Colonic mucosa (tissue), 4 donors: ENCODE measurements around the gene EDC3. TPM values are rescaled to one million over a fixed set of nuclear protein-coding genes. Genes with fewer than 3 reads are reported as not detected.

ENCODE experiments used
- DNase-seq: peaks from one replicate; pipeline ENCODE4 v3.0.0-alpha.2; 2020
- H3K27ac ChIP-seq: fragments of 200-600 bp; one replicate; pipeline ENCODE4 v1.8.0; 2021
- H3K27me3 ChIP-seq: fragments of 200-600 bp; one replicate; pipeline ENCODE4 v1.8.0; 2021
- H3K36me3 ChIP-seq: fragments of 200-600 bp; one replicate; pipeline ENCODE4 v1.8.0; 2021
- H3K4me1 ChIP-seq: fragments of 200-600 bp; one replicate; pipeline ENCODE4 v1.8.0; 2021; ENCODE audit warnings: mild to moderate bottlenecking
- H3K4me3 ChIP-seq: fragments of 200-600 bp; one replicate; pipeline ENCODE4 v1.8.0; 2021
- H3K9ac ChIP-seq, 2 donors: one replicate each; pipeline ENCODE4 v1.7.0; 2013; ENCODE audit warnings: control low read depth in 2 of 2, low read depth in 2 of 2, low read length in 2 of 2
- H3K9me3 ChIP-seq: fragments of 200-600 bp; one replicate; pipeline ENCODE4 v1.8.0; 2021
- CTCF ChIP-seq: fragments of 200-600 bp; IDR thresholded peaks from one replicate; pipeline ENCODE4 v1.8.0; 2022; ENCODE audit warnings: antibody characterized with exemption, mild to moderate bottlenecking
- intact Hi-C: fragments of 100-400 bp; cut with DNase I; formaldehyde crosslinking; loops from one replicate; pipeline ENCODE4 v1.14.1; 2022
- total RNA-seq, 2 donors: library from RNA; stranded (reverse); fragmentation: NEBNext Ultra II Directional in 1 of 2; extraction: Animal tissue kit (Norgen Biotek cat#: 25700) in 1 of 2; gene quantifications; one replicate each; pipeline ENCODE4 v1.2.1, GENCODE V29; 2021
- donor health status: healthy.
- donor health status: DM: no; HTN: no; CAD: no.
- donor health status: DM: no; HTN: no; CAD: no.

The EDC3 gene
- total RNA-seq, 2 donors from 2014 or later = 21.3 to 32.7 TPM

GRCh38 chr15:74584204-74584603 is 111.6 kb downstream of the EDC3 start:
- Histone ChIP-seq H3K4me1 (no peaks in the 10 kb centered on the region), H3K4me3 (no peak overlapping the region), H3K27me3 (no peaks in the 10 kb centered on the region), H3K9me3 (no peaks in the 10 kb centered on the region), H3K9ac (no peak overlapping the region), H3K27ac (no peak overlapping the region), H3K36me3 (no peaks in the 10 kb centered on the region)
- no peak for DNase-seq
- no peak for TF ChIP-seq CTCF
- intact Hi-C loops = no loop called here

Other genes starting within 250 kb of the EDC3 start
- 10 to 100 TPM; 32.2 to 43.8 TPM for gene UBL7, start 234.9 kb downstream of the EDC3 start, total RNA-seq
- 1 to 10 TPM; 8.8 to 9.5 TPM for gene ARID3B, start 154.8 kb downstream of the EDC3 start, total RNA-seq
- gene CLK3, start 80.2 kb downstream of the EDC3 start, total RNA-seq = 10 to 100 TPM; 83.5 to 88.9 TPM
- not detected for gene CYP1A1, start 29.5 kb upstream of the EDC3 start, total RNA-seq
- not detected for gene CYP1A2, start 52.8 kb upstream of the EDC3 start, total RNA-seq
- gene CSK, start 86.1 kb upstream of the EDC3 start, total RNA-seq = 100 to 1,000 TPM in 1 of 2 donors, 10 to 100 TPM in 1; 64.3 to 126 TPM
- not detected for gene LMAN1L, start 116.8 kb upstream of the EDC3 start, total RNA-seq
- gene CPLX3, start 130.6 kb upstream of the EDC3 start, total RNA-seq = not detected
- gene ULK3, start 147.1 kb upstream of the EDC3 start, total RNA-seq = 10 to 100 TPM; 45.6 to 50.7 TPM
- gene SCAMP2, start 177.3 kb upstream of the EDC3 start, total RNA-seq = 100 to 1,000 TPM; 152 to 204 TPM
- 10 to 100 TPM; 50.7 to 68.0 TPM for gene MPI, start 194.0 kb upstream of the EDC3 start, total RNA-seq
- 10 to 100 TPM; 44.7 to 54.2 TPM for gene FAM219B, start 210.8 kb upstream of the EDC3 start, total RNA-seq
- 100 to 1,000 TPM; 563 to 623 TPM for gene COX5A, start 242.0 kb upstream of the EDC3 start, total RNA-seq